ENCODE measurements around the gene TREH. TPM values are rescaled to one million over a fixed set of nuclear protein-coding genes. Genes with fewer than 3 reads are reported as not detected.

TREH gene
- total RNA-seq, 1 donor from 2014 or later: not detected

DNA sequence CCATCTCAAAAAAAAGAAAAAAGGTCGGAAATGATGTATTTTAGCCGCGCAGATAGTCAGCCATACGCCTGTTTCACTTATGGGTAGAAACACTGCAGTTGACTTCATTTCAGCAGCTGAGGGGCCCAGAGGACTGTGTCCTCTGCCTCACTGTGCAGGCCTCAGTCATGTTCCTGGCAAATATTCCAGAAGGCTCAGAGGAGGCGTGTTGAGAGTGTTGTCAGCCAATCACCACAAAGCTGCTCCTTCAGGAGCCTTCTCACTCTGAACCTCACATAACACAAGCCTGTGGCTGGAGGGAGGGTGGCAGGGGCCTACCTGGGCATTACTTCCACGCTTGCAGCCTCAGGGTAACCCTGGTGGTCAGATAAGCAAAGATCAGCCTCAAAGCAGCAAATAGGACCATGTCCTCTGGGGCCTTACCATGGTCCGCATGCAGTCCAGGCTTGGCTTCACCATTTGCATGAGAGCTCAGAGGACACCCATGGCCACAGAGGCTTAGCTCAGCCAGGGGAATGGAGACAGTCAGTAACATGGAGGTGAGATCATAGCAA is 17.3 kb upstream of the TREH start:
- DNase-seq (ENCODE audit: low read depth): no peak
- Histone ChIP-seq H3K27me3 (ENCODE audit: control insufficient read depth, insufficient read depth, low read length) (no peaks in the 10 kb centered on the region), H3K4me3 (ENCODE audit: low read depth, low read length) (no peak overlapping the region), H3K36me3 (ENCODE audit: control insufficient read depth, insufficient read depth, low read length) (no peaks in the 10 kb centered on the region)
- TF ChIP-seq, protein P1, sequence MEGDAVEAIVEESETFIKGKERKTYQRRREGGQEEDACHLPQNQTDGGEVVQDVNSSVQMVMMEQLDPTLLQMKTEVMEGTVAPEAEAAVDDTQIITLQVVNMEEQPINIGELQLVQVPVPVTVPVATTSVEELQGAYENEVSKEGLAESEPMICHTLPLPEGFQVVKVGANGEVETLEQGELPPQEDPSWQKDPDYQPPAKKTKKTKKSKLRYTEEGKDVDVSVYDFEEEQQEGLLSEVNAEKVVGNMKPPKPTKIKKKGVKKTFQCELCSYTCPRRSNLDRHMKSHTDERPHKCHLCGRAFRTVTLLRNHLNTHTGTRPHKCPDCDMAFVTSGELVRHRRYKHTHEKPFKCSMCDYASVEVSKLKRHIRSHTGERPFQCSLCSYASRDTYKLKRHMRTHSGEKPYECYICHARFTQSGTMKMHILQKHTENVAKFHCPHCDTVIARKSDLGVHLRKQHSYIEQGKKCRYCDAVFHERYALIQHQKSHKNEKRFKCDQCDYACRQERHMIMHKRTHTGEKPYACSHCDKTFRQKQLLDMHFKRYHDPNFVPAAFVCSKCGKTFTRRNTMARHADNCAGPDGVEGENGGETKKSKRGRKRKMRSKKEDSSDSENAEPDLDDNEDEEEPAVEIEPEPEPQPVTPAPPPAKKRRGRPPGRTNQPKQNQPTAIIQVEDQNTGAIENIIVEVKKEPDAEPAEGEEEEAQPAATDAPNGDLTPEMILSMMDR (IDR thresholded peaks at IDR 0.05; ENCODE audit: insufficient read depth, low read length, poor library complexity, severe bottlenecking): no peak

GRCh38 chr11:118694771-118695170 is 15.3 kb upstream of the TREH start:
- TF ChIP-seq, protein P1 (IDR thresholded peaks at IDR 0.05; ENCODE audit: insufficient read depth, low read length, poor library complexity, severe bottlenecking): no peak
- no peaks in the 10 kb centered on the region for H3K36me3 ChIP-seq (ENCODE audit: control insufficient read depth, insufficient read depth, low read length)
- H3K27me3 ChIP-seq (ENCODE audit: control insufficient read depth, insufficient read depth, low read length): no peaks in the 10 kb centered on the region
- DNase-seq (ENCODE audit: low read depth): no peak
- H3K4me3 ChIP-seq (ENCODE audit: low read depth, low read length): no peak overlapping the region

DNA sequence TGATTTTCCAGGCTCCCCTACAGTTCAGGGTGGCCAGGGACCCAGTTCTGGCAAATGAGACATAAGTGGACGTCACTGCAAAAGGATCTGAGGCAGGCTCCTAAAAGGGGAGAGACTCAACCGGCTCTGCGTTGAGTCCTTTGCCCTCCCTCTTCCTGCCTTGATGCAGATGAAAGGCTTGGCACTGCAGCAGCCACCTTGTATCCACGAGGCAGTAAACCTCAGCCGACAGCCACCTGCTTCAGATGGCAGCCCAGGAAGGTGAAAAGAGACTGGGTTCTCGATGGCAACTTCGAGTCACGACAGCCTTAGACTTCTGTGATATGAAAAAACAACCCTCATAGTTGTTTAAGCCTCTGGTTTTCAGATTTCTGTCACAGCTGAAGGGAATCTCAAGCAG is 14.7 kb upstream of the TREH start:
- Histone ChIP-seq H3K27me3 (ENCODE audit: control insufficient read depth, insufficient read depth, low read length) (no peaks in the 10 kb centered on the region), H3K36me3 (ENCODE audit: control insufficient read depth, insufficient read depth, low read length) (no peaks in the 10 kb centered on the region), H3K4me3 (ENCODE audit: low read depth, low read length) (no peak overlapping the region)
- no peak for DNase-seq (ENCODE audit: low read depth)
- TF ChIP-seq, protein P1 (IDR thresholded peaks at IDR 0.05; ENCODE audit: insufficient read depth, low read length, poor library complexity, severe bottlenecking): no peak

DNA sequence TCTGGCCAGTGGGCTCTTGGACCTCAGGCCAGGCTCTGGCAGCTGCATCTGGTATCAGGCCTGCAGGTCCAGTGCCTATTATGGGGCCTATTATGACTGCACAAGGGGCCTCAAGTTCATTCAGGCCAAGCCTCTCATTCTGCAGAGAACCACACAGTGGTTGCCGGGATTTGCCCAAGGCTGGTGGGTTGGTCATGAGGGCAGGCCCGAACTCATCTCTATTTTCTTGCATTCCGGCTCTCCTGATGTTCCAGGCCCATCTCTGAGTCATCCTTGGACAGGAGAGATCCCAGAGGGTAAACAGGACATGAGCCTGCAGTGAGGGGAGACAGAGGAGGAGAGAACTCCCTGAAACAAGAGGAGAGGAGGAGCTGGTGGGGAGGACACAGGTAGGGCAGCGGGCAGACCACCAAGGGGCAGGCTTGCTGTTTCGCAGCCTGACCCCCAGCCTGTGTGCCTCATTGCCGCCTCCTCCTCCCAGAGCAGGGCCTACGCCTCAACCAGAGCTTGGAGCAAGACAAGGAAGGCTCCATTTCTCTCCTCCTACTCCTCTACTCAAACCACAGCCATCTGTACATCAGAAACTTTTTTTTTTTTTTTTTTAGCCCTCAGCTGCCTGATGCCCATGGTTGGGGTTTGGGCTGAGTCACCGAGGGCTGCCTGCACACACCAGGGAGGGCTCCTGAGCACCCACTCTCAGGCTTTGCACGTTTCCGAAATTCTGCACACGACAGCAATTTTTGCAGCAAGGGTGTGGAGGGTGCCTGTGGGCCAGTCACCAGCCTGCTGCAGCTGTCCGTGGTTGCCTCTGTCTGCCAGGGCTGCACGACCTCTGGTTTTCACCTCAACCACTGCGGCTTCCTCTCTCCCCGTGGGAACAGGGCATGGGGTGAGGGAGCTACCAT is 12.7 kb upstream of the TREH start:
- no peaks in the 10 kb centered on the region for H3K36me3 ChIP-seq (ENCODE audit: control insufficient read depth, insufficient read depth, low read length)
- DNase-seq (ENCODE audit: low read depth): no peak
- TF ChIP-seq, protein P1 (IDR thresholded peaks at IDR 0.05; ENCODE audit: insufficient read depth, low read length, poor library complexity, severe bottlenecking): no peak
- H3K4me3 ChIP-seq (ENCODE audit: low read depth, low read length): no peak overlapping the region
- no peaks in the 10 kb centered on the region for H3K27me3 ChIP-seq (ENCODE audit: control insufficient read depth, insufficient read depth, low read length)

DNA sequence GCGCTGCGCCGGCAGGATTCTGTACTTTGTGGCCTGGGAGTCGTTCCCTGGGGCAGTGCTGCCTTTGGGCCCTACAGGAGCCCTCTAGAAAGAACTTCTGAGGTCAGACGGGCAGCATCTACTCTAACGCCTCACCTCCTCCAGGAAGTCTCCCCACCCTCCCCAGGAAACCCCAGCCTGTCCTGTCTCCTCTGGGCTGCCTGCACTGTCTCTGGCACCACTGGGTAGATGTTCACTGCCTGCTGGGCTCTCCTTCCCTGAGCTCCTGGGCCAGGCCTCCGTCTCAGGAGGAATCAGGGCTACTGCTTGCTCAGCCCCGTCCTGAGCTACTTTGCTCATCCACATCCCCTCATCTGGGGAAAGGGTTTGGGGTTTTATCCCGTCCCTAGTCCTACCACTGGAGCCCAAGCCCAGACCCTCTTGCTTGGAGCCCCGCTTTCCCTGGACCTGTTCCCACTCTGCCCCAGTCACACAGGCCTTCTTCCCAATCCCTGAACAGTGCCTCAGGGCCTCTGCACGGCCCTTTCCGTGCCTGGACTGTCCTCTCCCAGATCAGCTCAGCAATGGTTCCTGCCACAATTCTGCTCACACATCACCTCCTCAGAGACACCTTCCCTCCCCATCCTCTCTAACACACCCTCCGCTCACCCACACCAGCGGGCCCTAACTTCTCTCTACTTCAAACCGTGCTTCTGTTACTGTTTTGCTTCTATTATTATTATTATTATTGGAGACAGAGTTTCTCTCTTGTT is 11.3 kb upstream of the TREH start:
- no peaks in the 10 kb centered on the region for H3K27me3 ChIP-seq (ENCODE audit: control insufficient read depth, insufficient read depth, low read length)
- no peaks in the 10 kb centered on the region for H3K36me3 ChIP-seq (ENCODE audit: control insufficient read depth, insufficient read depth, low read length)
- TF ChIP-seq, protein P1 (IDR thresholded peaks at IDR 0.05; ENCODE audit: insufficient read depth, low read length, poor library complexity, severe bottlenecking): no peak
- no peak for DNase-seq (ENCODE audit: low read depth)
- H3K4me3 ChIP-seq (ENCODE audit: low read depth, low read length): no peak overlapping the region
